ENCODE data around the gene RAB25. TPM values are rescaled to one million over a fixed set of nuclear protein-coding genes. Genes with fewer than 3 reads are reported as not detected.

The RAB25 gene
- total RNA-seq, 1 donor from 2014 or later: 3.1 TPM

- no peaks in the 10 kb centered on the region for H3K9me3 Mint-ChIP-seq (ENCODE audit: unreplicated experiment)
- H3K27me3 Mint-ChIP-seq (ENCODE audit: low read depth, unreplicated experiment): no peaks in the 10 kb centered on the region
- H2AFZ ChIP-seq (ENCODE audit: low read depth, low read length): peak within 1 kb of the TSS; percentile 81
- peaks cover 13% of the 10 kb centered on the region for H3K36me3 Mint-ChIP-seq (ENCODE audit: low read depth, unreplicated experiment)
- H3K27ac ChIP-seq (ENCODE audit: low read depth, low read length): peak within 1 kb of the TSS; percentile 61
- H3K4me1 Mint-ChIP-seq (ENCODE audit: low read depth, unreplicated experiment): peaks cover 49% of the 10 kb centered on the region
- peak within 1 kb of the TSS; percentile 83 for H3K27ac Mint-ChIP-seq (ENCODE audit: unreplicated experiment)
- TF ChIP-seq CTCF (IDR thresholded peaks at IDR 0.05; ENCODE audit: insufficient read depth, low read depth, low read length) (no peak), EZH2 (IDR thresholded peaks at IDR 0.05; ENCODE audit: insufficient read depth, low read length) (no peak)
- H3K4me1 ChIP-seq (ENCODE audit: insufficient read depth, low read length): peaks cover 33% of the 10 kb centered on the region
- H3K4me3 ChIP-seq (ENCODE audit: insufficient read depth, low read depth, low read length): peak within 1 kb of the TSS; percentile 91
- no peaks in the 10 kb centered on the region for H3K27me3 ChIP-seq (ENCODE audit: insufficient read depth, low read length)
- no peaks in the 10 kb centered on the region for H3K9me3 ChIP-seq (ENCODE audit: insufficient read depth, low read depth, low read length)
- H3K4me2 ChIP-seq (ENCODE audit: low read length): peak within 1 kb of the TSS; percentile 94
- H3K79me2 ChIP-seq (ENCODE audit: insufficient read depth, low read length): peaks cover 74% of the 10 kb centered on the region
- DNase-seq (ENCODE audit: low read depth) (peak; percentile 53), FAIRE-seq (no peak)
- H3K4me3 Mint-ChIP-seq (ENCODE audit: unreplicated experiment): peak within 1 kb of the TSS; percentile 97
- H4K20me1 ChIP-seq (ENCODE audit: insufficient read depth, low read length): peaks cover 65% of the 10 kb centered on the region
- peaks cover 2% of the 10 kb centered on the region for H3K36me3 ChIP-seq (ENCODE audit: insufficient read depth, low read length)
- peak within 1 kb of the TSS; percentile 94 for H3K9ac ChIP-seq (ENCODE audit: low read length)
Observed at GRCh38 chr1:156082309-156083091, 21.5 kb downstream of the RAB25 start, which contains the start of gene MEX3A. MEX3A (minus strand) TSS chr1:156082465; CDS start chr1:156081998, 467 bp downstream.

- peak overlapping the region; percentile 94 for H3K9ac ChIP-seq (ENCODE audit: low read length)
- H3K36me3 ChIP-seq (ENCODE audit: insufficient read depth, low read length): peaks cover 2% of the 10 kb centered on the region
- no peaks in the 10 kb centered on the region for H3K27me3 Mint-ChIP-seq (ENCODE audit: low read depth, unreplicated experiment)
- H3K36me3 Mint-ChIP-seq (ENCODE audit: low read depth, unreplicated experiment): peaks cover 9% of the 10 kb centered on the region
- H3K79me2 ChIP-seq (ENCODE audit: insufficient read depth, low read length): peaks cover 59% of the 10 kb centered on the region
- FAIRE-seq (no peak), DNase-seq (ENCODE audit: low read depth) (no peak)
- H4K20me1 ChIP-seq (ENCODE audit: insufficient read depth, low read length): peaks cover 50% of the 10 kb centered on the region
- H3K27me3 ChIP-seq (ENCODE audit: insufficient read depth, low read length): no peaks in the 10 kb centered on the region
- H3K27ac ChIP-seq (ENCODE audit: low read depth, low read length): no peak overlapping the region
- no peaks in the 10 kb centered on the region for H3K9me3 ChIP-seq (ENCODE audit: insufficient read depth, low read depth, low read length)
- H3K4me1 Mint-ChIP-seq (ENCODE audit: low read depth, unreplicated experiment): peaks cover 40% of the 10 kb centered on the region
- H3K4me3 Mint-ChIP-seq (ENCODE audit: unreplicated experiment): peak overlapping the region; percentile 92
- peaks cover 20% of the 10 kb centered on the region for H3K4me1 ChIP-seq (ENCODE audit: insufficient read depth, low read length)
- H3K4me2 ChIP-seq (ENCODE audit: low read length): peak overlapping the region; percentile 94
- no peak for TF ChIP-seq CTCF (IDR thresholded peaks at IDR 0.05; ENCODE audit: insufficient read depth, low read depth, low read length)
- no peak for TF ChIP-seq EZH2 (IDR thresholded peaks at IDR 0.05; ENCODE audit: insufficient read depth, low read length)
- no peaks in the 10 kb centered on the region for H3K9me3 Mint-ChIP-seq (ENCODE audit: unreplicated experiment)
- H2AFZ ChIP-seq (ENCODE audit: low read depth, low read length): no peak overlapping the region
- H3K27ac Mint-ChIP-seq (ENCODE audit: unreplicated experiment): peak overlapping the region; percentile 83
- peak overlapping the region; percentile 71 for H3K4me3 ChIP-seq (ENCODE audit: insufficient read depth, low read depth, low read length)
Observed at GRCh38 chr1:156083800-156084790, 23.1 kb downstream of the RAB25 start.

Measured in astrocyte (in vitro differentiated cells and primary cell).